Activated naive CD4-positive, alpha-beta T cell treated with anti-CD3 and anti-CD28 coated beads, Interleukin-2, amount 10 ng/mL, durations not matched to agents 7 days and 5 days (primary cell): ENCODE measurements around the gene OGFOD2.
A peak's percentile ranks its signal among the peaks of the same experiment; 100 is the strongest.

ENCODE experiments used
- CTCF ChIA-PET: fragments of 350-600 bp; sonication (Branson Sonifier 250); formaldehyde crosslinking; loops from one replicate; lab custom pipeline; 2021; ENCODE audit warnings: antibody characterized with exemption; lab: Charles Lee
- DNase-seq: peaks from one replicate; pipeline ENCODE4 v3.0.0-alpha.2; 2020
- H3K27ac Mint-ChIP-seq: one replicate; pipeline ENCODE4 v1.8.0; 2021; ENCODE audit warnings: mild to moderate bottlenecking, moderate library complexity, mixed read lengths
- H3K27me3 Mint-ChIP-seq: one replicate; pipeline ENCODE4 v1.8.0; 2021; ENCODE audit warnings: mild to moderate bottlenecking, mixed read lengths
- H3K36me3 Mint-ChIP-seq: one replicate; pipeline ENCODE4 v1.8.0; 2021; ENCODE audit warnings: mixed read lengths
- H3K4me1 Mint-ChIP-seq: one replicate; pipeline ENCODE4 v1.8.0; 2021; ENCODE audit warnings: mixed read lengths
- H3K4me3 Mint-ChIP-seq: one replicate; pipeline ENCODE4 v1.8.0; 2021; ENCODE audit warnings: mild to moderate bottlenecking, moderate library complexity, mixed read lengths
- H3K9me3 Mint-ChIP-seq: one replicate; pipeline ENCODE4 v1.8.0; 2021; ENCODE audit warnings: mixed read lengths

OGFOD2 gene

GRCh38 chr12:122990961-122991622 is 16.0 kb downstream of the OGFOD2 start:
- no peaks in the 10 kb centered on the region for H3K27me3 Mint-ChIP-seq
- CTCF ChIA-PET, result no interaction called here
- no peak for DNase-seq
- H3K4me3 Mint-ChIP-seq, result no peak overlapping the region
- peaks cover 5% of the 10 kb centered on the region for H3K36me3 Mint-ChIP-seq
- H3K4me1 Mint-ChIP-seq, result no peaks in the 10 kb centered on the region
- no peaks in the 10 kb centered on the region for H3K9me3 Mint-ChIP-seq
- H3K27ac Mint-ChIP-seq, result no peak overlapping the region

GRCh38 chr12:122991623-122992275 is 16.7 kb downstream of the OGFOD2 start:
- CTCF ChIA-PET, result interaction anchor here (1.0 kb wide), 1 partner anchor 71 kb away, joined by 3 read pairs; no protein-coding TSS in a partner anchor
- Mint-ChIP-seq H3K9me3 (no peaks in the 10 kb centered on the region), H3K27me3 (no peaks in the 10 kb centered on the region), H3K27ac (no peak overlapping the region), H3K4me3 (no peak overlapping the region), H3K4me1 (no peaks in the 10 kb centered on the region), H3K36me3 (peaks cover 3% of the 10 kb centered on the region)
- no peak for DNase-seq

GRCh38 chr12:122992386-122992785 is 17.3 kb downstream of the OGFOD2 start:
- Mint-ChIP-seq H3K36me3 (peaks cover 2% of the 10 kb centered on the region), H3K9me3 (no peaks in the 10 kb centered on the region), H3K27me3 (no peaks in the 10 kb centered on the region), H3K27ac (no peak overlapping the region), H3K4me3 (no peak overlapping the region), H3K4me1 (no peaks in the 10 kb centered on the region)
- no peak for DNase-seq
- CTCF ChIA-PET, result interaction anchor here (1.0 kb wide), 1 partner anchor 71 kb away, joined by 3 read pairs; no protein-coding TSS in a partner anchor

- Mint-ChIP-seq H3K4me1 (no peaks in the 10 kb centered on the region), H3K36me3 (no peaks in the 10 kb centered on the region), H3K27me3 (no peaks in the 10 kb centered on the region), H3K27ac (no peak overlapping the region), H3K4me3 (no peak overlapping the region), H3K9me3 (no peaks in the 10 kb centered on the region)
- no peak for DNase-seq
- CTCF ChIA-PET, result no interaction called here
Observed at GRCh38 chr12:122994140-122994675, 19.2 kb downstream of the OGFOD2 start.

- no peak for DNase-seq
- no peaks in the 10 kb centered on the region for H3K4me1 Mint-ChIP-seq
- CTCF ChIA-PET, result no interaction called here
- H3K36me3 Mint-ChIP-seq, result no peaks in the 10 kb centered on the region
- H3K27me3 Mint-ChIP-seq, result no peaks in the 10 kb centered on the region
- H3K4me3 Mint-ChIP-seq, result no peak overlapping the region
- no peak overlapping the region for H3K27ac Mint-ChIP-seq
- H3K9me3 Mint-ChIP-seq, result no peaks in the 10 kb centered on the region
Observed at GRCh38 chr12:122994781-122995502, 19.9 kb downstream of the OGFOD2 start.

GRCh38 chr12:122995503-122996187 is 20.6 kb downstream of the OGFOD2 start:
- no peaks in the 10 kb centered on the region for H3K9me3 Mint-ChIP-seq
- H3K27ac Mint-ChIP-seq, result no peak overlapping the region

GRCh38 chr12:122996188-122996601 is 21.2 kb downstream of the OGFOD2 start:
- Mint-ChIP-seq H3K4me3 (no peak overlapping the region), H3K36me3 (peaks cover 1% of the 10 kb centered on the region), H3K9me3 (no peaks in the 10 kb centered on the region), H3K27me3 (no peaks in the 10 kb centered on the region), H3K27ac (no peak overlapping the region), H3K4me1 (no peaks in the 10 kb centered on the region)
- CTCF ChIA-PET, result no interaction called here
- DNase-seq, result no peak

More at GRCh38 chr12:122995503-122996187, 20.6 kb downstream of the OGFOD2 start:
- no peaks in the 10 kb centered on the region for H3K4me1 Mint-ChIP-seq
- H3K36me3 Mint-ChIP-seq, result no peaks in the 10 kb centered on the region
- DNase-seq, result no peak
- CTCF ChIA-PET, result no interaction called here
- H3K4me3 Mint-ChIP-seq, result no peak overlapping the region
- no peaks in the 10 kb centered on the region for H3K27me3 Mint-ChIP-seq

GRCh38 chr12:122996621-122997342 is 21.7 kb downstream of the OGFOD2 start:
- H3K9me3 Mint-ChIP-seq, result no peaks in the 10 kb centered on the region
- H3K27ac Mint-ChIP-seq, result peak overlapping the region; percentile 19
- H3K4me1 Mint-ChIP-seq, result no peaks in the 10 kb centered on the region
- H3K4me3 Mint-ChIP-seq, result no peak overlapping the region
- CTCF ChIA-PET, result no interaction called here
- DNase-seq, result no peak
- no peaks in the 10 kb centered on the region for H3K27me3 Mint-ChIP-seq
- H3K36me3 Mint-ChIP-seq, result peaks cover 1% of the 10 kb centered on the region

- CTCF ChIA-PET, result no interaction called here
- H3K27ac Mint-ChIP-seq, result peak overlapping the region; percentile 19
- no peaks in the 10 kb centered on the region for H3K4me1 Mint-ChIP-seq
- H3K4me3 Mint-ChIP-seq, result no peak overlapping the region
- no peak for DNase-seq
- H3K9me3 Mint-ChIP-seq, result no peaks in the 10 kb centered on the region
- H3K27me3 Mint-ChIP-seq, result no peaks in the 10 kb centered on the region
- H3K36me3 Mint-ChIP-seq, result peaks cover 1% of the 10 kb centered on the region
Observed at GRCh38 chr12:122997343-122998250, 22.6 kb downstream of the OGFOD2 start.

GRCh38 chr12:122998316-122998715 is 23.3 kb downstream of the OGFOD2 start:
- Mint-ChIP-seq H3K36me3 (peaks cover 1% of the 10 kb centered on the region), H3K27me3 (no peaks in the 10 kb centered on the region), H3K4me3 (no peak overlapping the region), H3K27ac (peak overlapping the region; percentile 45), H3K4me1 (no peaks in the 10 kb centered on the region), H3K9me3 (no peaks in the 10 kb centered on the region)
- CTCF ChIA-PET, result no interaction called here
- no peak for DNase-seq

GRCh38 chr12:122999196-122999946 is 24.3 kb downstream of the OGFOD2 start:
- H3K27me3 Mint-ChIP-seq, result no peaks in the 10 kb centered on the region
- no peak overlapping the region for H3K4me3 Mint-ChIP-seq
- H3K27ac Mint-ChIP-seq, result no peak overlapping the region
- H3K4me1 Mint-ChIP-seq, result no peaks in the 10 kb centered on the region
- H3K36me3 Mint-ChIP-seq, result peaks cover 3% of the 10 kb centered on the region
- H3K9me3 Mint-ChIP-seq, result no peaks in the 10 kb centered on the region
- CTCF ChIA-PET, result interaction anchor here (1.4 kb wide), 1 partner anchor 12 kb away, joined by 3 read pairs; no protein-coding TSS in a partner anchor
- no peak for DNase-seq

- Mint-ChIP-seq H3K9me3 (no peaks in the 10 kb centered on the region), H3K27ac (no peak overlapping the region), H3K27me3 (no peaks in the 10 kb centered on the region), H3K36me3 (peaks cover 4% of the 10 kb centered on the region), H3K4me1 (no peaks in the 10 kb centered on the region), H3K4me3 (no peak overlapping the region)
- DNase-seq, result no peak
- CTCF ChIA-PET, result interaction anchor here (1.4 kb wide), 1 partner anchor 12 kb away, joined by 3 read pairs; no protein-coding TSS in a partner anchor
Observed at GRCh38 chr12:122999986-123000420, 25.0 kb downstream of the OGFOD2 start.
